Measurements from ENCODE around the gene SLC12A8.

- no peak for TF ChIP-seq CTCF (IDR thresholded peaks at IDR 0.05)
- no peak for TF ChIP-seq POLR2A (IDR thresholded peaks at IDR 0.05)
These were observed 65.1 kb downstream of the SLC12A8 start for GRCh38 chr3:125147491-125147820.
